GM12801 (cell line): ENCODE measurements around the gene XRN1.

Source experiments
- TF ChIP-seq, protein P1 (sequence below): IDR thresholded peaks from one replicate; pipeline ENCODE4 v1.5.1; 2011; ENCODE audit warnings: control low read depth; ENCODE audit not compliant: insufficient read length; ENCODE audit errors: extremely low read depth

The XRN1 gene

DNA sequence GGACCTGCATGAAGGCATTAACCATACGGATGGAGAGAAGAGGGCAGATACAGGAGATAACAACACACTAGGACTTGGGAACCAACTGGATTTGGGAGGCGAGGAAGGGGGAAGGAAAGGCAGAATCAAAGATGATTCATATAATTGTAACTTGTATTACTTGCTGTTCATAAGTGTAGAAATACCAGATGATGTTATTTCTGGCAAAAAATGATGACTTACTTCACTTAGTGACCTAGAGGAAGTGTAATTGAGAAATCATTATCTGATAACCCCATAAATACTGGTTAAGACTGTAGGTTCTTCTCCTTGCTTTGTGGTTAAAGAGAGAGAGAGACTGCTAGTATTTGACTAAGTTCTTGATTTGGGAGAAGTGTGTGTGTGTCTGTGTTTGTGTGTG, 172.0 kb downstream of the XRN1 start:
- TF ChIP-seq, protein P1, sequence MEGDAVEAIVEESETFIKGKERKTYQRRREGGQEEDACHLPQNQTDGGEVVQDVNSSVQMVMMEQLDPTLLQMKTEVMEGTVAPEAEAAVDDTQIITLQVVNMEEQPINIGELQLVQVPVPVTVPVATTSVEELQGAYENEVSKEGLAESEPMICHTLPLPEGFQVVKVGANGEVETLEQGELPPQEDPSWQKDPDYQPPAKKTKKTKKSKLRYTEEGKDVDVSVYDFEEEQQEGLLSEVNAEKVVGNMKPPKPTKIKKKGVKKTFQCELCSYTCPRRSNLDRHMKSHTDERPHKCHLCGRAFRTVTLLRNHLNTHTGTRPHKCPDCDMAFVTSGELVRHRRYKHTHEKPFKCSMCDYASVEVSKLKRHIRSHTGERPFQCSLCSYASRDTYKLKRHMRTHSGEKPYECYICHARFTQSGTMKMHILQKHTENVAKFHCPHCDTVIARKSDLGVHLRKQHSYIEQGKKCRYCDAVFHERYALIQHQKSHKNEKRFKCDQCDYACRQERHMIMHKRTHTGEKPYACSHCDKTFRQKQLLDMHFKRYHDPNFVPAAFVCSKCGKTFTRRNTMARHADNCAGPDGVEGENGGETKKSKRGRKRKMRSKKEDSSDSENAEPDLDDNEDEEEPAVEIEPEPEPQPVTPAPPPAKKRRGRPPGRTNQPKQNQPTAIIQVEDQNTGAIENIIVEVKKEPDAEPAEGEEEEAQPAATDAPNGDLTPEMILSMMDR = no peak

DNA sequence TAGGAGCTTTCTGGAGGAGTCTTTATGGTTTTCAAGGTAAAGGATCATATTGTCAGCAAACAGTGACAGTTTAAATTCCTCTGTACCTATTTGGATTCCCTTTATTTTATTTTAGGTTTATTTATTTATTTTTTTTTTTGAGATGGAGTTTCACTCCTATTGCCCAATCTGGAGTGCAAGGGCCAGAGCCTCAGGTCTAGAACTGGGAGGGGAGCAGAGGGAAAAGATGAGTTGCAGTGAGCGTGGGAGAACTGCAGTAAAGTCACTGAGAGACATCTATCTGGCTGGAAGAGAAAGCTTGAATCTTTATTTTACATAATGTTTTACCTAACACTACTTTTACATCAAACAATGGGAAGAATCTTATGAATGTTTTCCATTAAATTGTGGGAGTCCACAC, 172.9 kb downstream of the XRN1 start:
- TF ChIP-seq, protein P1 = no peak

DNA sequence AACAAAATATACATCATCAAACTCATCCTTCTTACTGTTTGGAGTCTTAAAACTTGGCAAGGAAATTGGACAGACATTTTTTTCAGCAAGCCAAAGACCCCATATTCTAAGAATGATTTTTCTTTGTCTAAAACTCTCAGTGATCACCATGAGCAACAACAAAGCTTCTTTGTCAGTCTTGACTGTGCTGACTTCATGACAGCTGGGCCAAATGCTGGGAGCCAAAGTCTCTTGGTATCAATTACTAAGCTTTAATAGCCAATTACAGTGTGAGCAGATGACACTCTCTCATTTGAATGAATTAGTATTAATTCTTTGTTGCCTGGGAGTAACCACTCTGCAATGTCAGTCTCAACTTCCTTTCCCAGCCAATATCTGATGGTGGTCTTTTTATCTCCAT, 174.3 kb downstream of the XRN1 start:
- TF ChIP-seq, protein P1 = no peak

DNA sequence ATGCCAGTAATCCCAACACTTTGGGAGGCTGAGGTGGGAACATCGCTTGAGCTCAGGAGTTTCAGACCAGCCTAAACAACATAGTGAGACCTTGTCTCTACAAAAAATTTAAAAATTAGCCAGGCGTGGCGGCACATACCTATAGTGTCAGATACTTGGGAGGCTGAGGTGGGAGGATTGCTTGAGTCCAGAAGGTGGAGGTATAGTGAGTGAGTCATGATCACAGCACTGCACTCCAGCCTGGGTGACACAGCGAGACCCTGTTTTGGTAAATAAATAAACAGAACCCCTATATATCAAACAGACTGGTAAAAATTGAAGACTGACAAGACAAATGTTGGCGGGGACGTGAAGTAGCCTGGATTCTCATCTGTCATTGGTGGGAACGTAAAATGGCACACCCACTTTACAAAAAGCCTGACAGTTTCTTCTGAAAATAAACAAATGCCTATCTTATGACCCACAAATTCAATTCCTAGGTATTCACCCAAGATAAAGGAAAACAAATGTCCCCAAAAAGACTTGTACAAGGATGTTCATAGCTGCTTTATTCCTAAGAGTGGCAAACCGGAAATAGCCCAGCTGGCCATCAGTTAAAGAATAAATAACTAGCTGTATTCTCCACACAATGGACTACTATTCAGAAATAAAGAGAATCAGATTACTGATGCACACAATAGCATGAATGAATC, 175.5 kb downstream of the XRN1 start:
- TF ChIP-seq, protein P1 = no peak

DNA sequence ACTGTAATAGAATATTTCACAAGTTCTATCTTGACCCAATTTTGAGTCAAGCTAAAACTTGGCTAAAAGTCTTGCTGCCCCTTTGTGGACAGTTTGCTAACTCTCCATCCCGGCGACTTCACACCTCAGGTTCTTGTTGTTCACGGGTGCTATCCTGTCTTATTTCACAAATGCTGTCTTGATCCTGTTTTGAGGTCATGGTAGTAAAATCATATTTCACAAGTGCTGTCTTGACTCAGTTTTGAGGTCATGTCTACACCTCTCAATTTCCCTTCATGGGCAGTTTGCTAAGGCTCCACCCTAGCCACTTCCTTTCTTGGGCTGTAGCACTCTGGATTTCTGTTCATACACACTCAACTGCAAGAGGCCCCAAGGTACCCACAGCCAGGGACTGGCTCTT, 177.4 kb downstream of the XRN1 start:
- TF ChIP-seq, protein P1 = no peak

DNA sequence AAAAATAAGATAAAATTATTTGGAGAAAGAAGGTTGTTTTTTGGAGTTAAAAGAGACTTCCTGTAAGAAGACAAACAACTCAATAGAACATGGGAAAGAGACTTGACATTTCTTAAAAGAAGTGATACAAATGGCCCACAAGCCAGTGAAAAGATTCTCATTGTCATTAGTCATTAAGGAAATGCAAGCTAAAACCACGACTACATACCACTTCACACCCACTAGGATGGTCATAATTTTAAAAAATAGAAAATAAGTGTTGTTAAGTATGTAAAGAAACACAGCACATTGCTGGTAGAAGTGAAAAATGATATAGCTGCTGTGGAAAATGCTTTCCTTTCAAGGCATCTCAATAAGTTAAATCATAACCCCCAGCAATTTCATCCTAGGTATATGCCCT, 178.1 kb downstream of the XRN1 start:
- TF ChIP-seq, protein P1 = no peak

DNA sequence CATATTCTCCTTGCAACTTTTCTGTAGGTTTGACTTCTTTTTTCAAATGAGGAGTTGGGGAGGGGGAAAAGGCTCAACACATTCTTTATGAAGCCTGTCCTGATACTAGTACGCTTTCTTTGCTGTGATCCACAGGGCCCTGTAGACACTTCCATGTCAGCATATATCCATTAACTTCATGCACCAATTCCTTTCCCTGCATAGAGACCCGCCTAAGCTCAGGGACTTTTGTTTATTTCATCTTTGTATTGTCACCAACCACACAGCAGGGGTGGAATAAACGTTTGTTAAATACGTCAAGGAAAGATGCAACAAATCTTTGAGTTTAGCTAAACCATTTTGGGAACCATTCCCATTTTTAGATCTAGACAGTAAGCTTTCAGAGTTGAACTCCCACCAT, 179.4 kb downstream of the XRN1 start:
- TF ChIP-seq, protein P1 = no peak
